NCI-H82 treated with DMSO at 0.1 percent for 48 hours (cell line): ENCODE measurements around the gene CCDC86.

Experiments used
- DNase-seq: peaks from one replicate; lab custom pipeline; 2025; ENCODE audit not compliant: unreplicated experiment; lab: John Stamatoyannopoulos, UW

CCDC86 gene

DNA sequence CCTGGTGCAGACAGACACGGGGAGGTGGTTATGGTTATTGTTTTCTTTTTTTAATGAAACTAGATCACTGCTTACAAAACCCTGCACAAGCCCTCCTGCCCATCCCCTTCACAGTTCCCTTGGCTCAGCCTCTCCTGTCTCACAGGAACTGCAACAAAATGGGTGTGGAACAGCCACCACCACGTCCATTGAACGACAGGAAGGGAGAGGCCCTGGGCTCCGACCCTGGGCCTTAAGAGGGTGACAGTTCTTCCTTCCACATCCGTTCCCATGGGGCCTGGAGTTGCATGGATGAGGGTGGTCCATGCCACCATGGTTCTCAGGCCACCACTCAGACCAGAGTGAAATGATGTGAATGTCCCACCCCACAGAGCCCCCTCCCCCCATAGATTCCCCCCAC is 48.8 kb downstream of the CCDC86 start:
- DNase-seq = no peak

GRCh38 chr11:60891103-60891741 is 49.3 kb downstream of the CCDC86 start:
- DNase-seq = no peak

- no peak for DNase-seq
Measured at GRCh38 chr11:60895687-60896086, 53.8 kb downstream of the CCDC86 start.

GRCh38 chr11:60897496-60897895 is 55.6 kb downstream of the CCDC86 start:
- no peak for DNase-seq

GRCh38 chr11:60899046-60899936 is 57.4 kb downstream of the CCDC86 start:
- DNase-seq = no peak

DNA sequence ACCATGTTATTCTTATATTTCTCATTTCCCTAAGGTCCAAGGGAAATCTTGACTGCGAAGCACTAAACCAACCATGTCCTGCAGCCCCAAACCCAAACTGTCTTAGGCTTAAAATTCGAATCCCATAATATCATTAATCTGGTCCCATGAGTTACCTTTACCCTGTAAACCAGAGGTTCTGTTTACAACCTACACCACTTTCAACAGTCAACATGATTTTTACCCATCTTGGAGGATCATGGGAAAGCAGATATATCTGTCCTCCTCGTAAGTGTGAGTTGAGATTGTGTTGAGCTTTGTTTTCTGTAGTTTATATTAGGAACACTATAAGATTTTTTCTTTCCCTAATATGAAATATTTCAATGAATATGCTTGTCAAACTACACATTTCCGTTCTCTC is 58.1 kb downstream of the CCDC86 start:
- DNase-seq = no peak
